IMR-90 (cell line): ENCODE results near the gene GNG7. TPM values are rescaled to one million over a fixed set of nuclear protein-coding genes. Genes with fewer than 3 reads are reported as not detected.

Source experiments
- FOS ChIP-seq: fragments of 150-350 bp; IDR thresholded peaks from 2 replicates; pipeline ENCODE4 v1.6.1; 2016; ENCODE audit warnings: low read depth, low read length
- NFE2L2 ChIP-seq: fragments of 150-350 bp; IDR thresholded peaks from 2 replicates; pipeline ENCODE4 v1.6.1; 2016; ENCODE audit warnings: low read depth, mild to moderate bottlenecking, low read length
- RCOR1 ChIP-seq: IDR thresholded peaks from 2 replicates; pipeline ENCODE4 v1.6.1; 2012; ENCODE audit warnings: mild to moderate bottlenecking, low read length, improper control_type of control experiment; ENCODE audit not compliant: insufficient replicate concordance
- polyA plus RNA-seq, 3 experiments: library from polyadenylated mRNA; depleted of rRNA; stranded (reverse); fragments of >200 nt; gene quantifications; 2 replicates each; pipeline ENCODE4 v1.2.3, GENCODE V29; 2012; ENCODE audit warnings: low replicate concordance in 1 of 3
- total RNA-seq: library from RNA; depleted of rRNA; stranded (reverse); fragments of >200 nt; gene quantifications from 2 replicates; pipeline ENCODE4 v1.2.3, GENCODE V29; 2012

The GNG7 gene
- total and polyA plus RNA-seq, 2 of the 4 experiments (the other 2 are of a cell fraction), result under 0.01 to 0.21 TPM

- TF ChIP-seq FOS (peak; percentile 75), RCOR1 (no peak), NFE2L2 (no peak)
Measured at GRCh38 chr19:2722541-2723344, 20.2 kb upstream of the GNG7 start (continued).
